ENCODE data around the gene ALB.

Gene ALB

GRCh38 chr4:73445383-73446335, 41.6 kb downstream of the ALB start:
- no peak for TF ChIP-seq CTCF (IDR thresholded peaks at IDR 0.05; ENCODE audit: control extremely low read depth, extremely low read depth, low read depth, missing control alignments)
- CTCF ChIA-PET: interaction anchor here (0.7 to 6.3 kb wide), 46 partner anchors 8 to 1119 kb away, joined by 3 to 55 read pairs (median 4); no protein-coding TSS in a partner anchor
- POLR2A ChIA-PET: no interaction called here
- no peak for DNase-seq (ENCODE audit: extremely low spot score)

GRCh38 chr4:73446336-73446938, 42.4 kb downstream of the ALB start:
- CTCF ChIA-PET: interaction anchor here (0.7 to 6.3 kb wide), 47 partner anchors 9 to 1120 kb away, joined by 3 to 55 read pairs (median 4); no protein-coding TSS in a partner anchor
- DNase-seq (ENCODE audit: extremely low spot score): peak; percentile 48
- TF ChIP-seq CTCF (IDR thresholded peaks at IDR 0.05; ENCODE audit: control extremely low read depth, extremely low read depth, low read depth, missing control alignments): peak; percentile 78
- POLR2A ChIA-PET: no interaction called here

GRCh38 chr4:73447671-73448070, 43.6 kb downstream of the ALB start:
- DNase-seq (ENCODE audit: extremely low spot score): no peak
- TF ChIP-seq CTCF (IDR thresholded peaks at IDR 0.05; ENCODE audit: control extremely low read depth, extremely low read depth, low read depth, missing control alignments): no peak
- POLR2A ChIA-PET: no interaction called here
- CTCF ChIA-PET: interaction anchor here (1.1 to 6.3 kb wide), 4 partner anchors 15 to 781 kb away, joined by 3 to 55 read pairs (median 18); no protein-coding TSS in a partner anchor

- CTCF ChIA-PET: interaction anchor here (1.3 to 6.3 kb wide), 3 partner anchors 16 to 780 kb away, joined by 3 to 55 read pairs (median 34); no protein-coding TSS in a partner anchor
- no peak for TF ChIP-seq CTCF (IDR thresholded peaks at IDR 0.05; ENCODE audit: control extremely low read depth, extremely low read depth, low read depth, missing control alignments)
- no peak for DNase-seq (ENCODE audit: extremely low spot score)
- POLR2A ChIA-PET: no interaction called here
Observed at GRCh38 chr4:73448448-73449203, 44.5 kb downstream of the ALB start.

GRCh38 chr4:73450398-73451004, 46.4 kb downstream of the ALB start:
- no peak for TF ChIP-seq CTCF (IDR thresholded peaks at IDR 0.05; ENCODE audit: control extremely low read depth, extremely low read depth, low read depth, missing control alignments)
- POLR2A ChIA-PET: no interaction called here
- no peak for DNase-seq (ENCODE audit: extremely low spot score)
- CTCF ChIA-PET: interaction anchor here (1.5 to 3.2 kb wide), 4 partner anchors 9 to 26 kb away, joined by 3 to 14 read pairs (median 6); no protein-coding TSS in a partner anchor

Measured in GM10248 (cell line).